AG09309 (cell line): Measurements from ENCODE around the gene CFAP58.

Experiments used
- DNase-seq: peaks from one replicate; pipeline ENCODE4 v3.0.0-alpha.2; 2010; ENCODE audit warnings: low read depth
- H3K4me3 ChIP-seq: 2 replicates; pipeline ENCODE4 v1.5.1; 2011; ENCODE audit warnings: mild to moderate bottlenecking, low read depth, low read length, moderate library complexity; ENCODE audit not compliant: control insufficient read depth
- CTCF ChIP-seq: IDR thresholded peaks from 2 replicates; pipeline ENCODE4 v1.5.1; 2011; ENCODE audit warnings: mild to moderate bottlenecking, low read depth, low read length, inconsistent platforms; ENCODE audit not compliant: insufficient read depth, control insufficient read depth; ENCODE audit errors: missing control alignments

The CFAP58 gene

GRCh38 chr10:104308439-104308903, 45.2 kb upstream of the CFAP58 start:
- H3K4me3 ChIP-seq, result no peak overlapping the region
- TF ChIP-seq CTCF, result no peak
- DNase-seq, result no peak

DNA sequence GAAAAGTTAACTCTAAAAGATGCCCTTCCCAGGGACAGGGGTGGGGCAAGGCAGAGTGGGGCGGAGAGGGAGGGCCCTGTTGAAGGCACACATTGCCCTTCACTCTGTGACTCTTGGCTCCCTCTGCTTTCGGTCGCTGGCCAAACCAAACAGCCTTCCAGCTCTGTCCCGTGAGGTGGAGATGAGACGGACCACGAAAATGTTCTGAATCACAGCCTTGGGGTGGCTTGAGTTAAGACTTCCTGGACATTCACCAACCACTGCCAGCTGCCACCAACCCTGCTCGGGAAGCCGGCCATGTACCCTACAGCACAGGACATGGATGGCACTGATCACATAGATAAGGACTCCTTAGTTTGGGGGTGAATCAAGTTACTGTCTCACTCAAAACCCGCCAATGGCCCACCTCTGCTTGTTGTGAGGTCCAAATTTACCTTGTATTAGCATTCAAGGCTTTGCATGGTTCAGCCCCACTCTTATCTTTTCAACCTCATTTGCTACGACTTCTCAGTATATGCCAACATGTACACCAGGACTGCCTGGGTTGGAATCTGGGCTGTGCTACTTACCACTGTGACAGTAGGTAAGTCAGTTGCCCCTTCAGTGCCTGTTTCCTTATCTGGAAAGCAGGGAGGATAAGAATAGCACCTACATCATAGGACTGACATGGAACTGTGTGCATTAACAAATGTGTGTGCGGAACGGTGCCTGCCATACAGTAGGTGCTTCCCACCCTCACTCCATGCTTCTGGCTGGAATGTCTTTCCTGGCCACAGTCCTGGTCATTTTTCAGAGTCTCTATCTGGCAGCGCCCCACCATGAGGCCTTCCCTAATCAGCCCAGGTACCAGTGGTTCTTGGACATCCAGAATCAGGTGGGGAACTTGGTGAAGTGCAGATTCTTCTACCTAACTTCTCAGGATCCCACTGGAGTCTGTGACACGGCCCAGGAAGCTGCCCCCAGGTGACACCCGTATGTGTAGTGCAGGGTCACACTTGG, 43.4 kb upstream of the CFAP58 start:
- TF ChIP-seq CTCF, result no peak
- peak; percentile 60 for DNase-seq
- no peak overlapping the region for H3K4me3 ChIP-seq

DNA sequence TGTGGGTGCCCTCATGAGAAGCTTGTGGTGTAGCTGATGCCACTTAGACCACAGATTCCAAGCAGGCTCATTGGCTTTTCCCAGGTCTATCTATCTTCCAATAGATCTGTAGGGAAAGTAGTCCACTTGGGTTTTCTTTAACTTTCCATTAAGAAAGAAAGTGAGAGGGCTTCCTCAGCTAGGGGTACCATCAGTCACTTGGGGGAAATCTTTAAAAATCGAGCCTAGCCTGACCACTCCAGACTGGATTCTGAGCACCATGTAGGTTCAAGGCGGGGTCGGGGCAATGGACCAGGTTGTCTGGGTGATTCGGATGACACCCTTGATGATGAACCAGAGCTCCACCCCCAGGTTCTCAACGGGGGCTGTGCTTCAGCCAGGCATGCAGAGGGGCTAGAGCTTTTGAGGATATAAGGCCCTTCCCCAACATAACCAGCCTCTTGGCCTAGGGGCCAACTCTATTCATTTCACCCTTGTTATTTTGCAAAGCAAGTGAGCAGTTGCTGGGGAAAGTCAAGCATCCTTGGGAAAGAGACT, 42.4 kb upstream of the CFAP58 start:
- no peak overlapping the region for H3K4me3 ChIP-seq
- DNase-seq, result no peak
- TF ChIP-seq CTCF, result no peak

GRCh38 chr10:104314591-104315485, 38.8 kb upstream of the CFAP58 start:
- H3K4me3 ChIP-seq, result no peak overlapping the region
- no peak for TF ChIP-seq CTCF
- DNase-seq, result no peak

GRCh38 chr10:104315486-104315921, 38.1 kb upstream of the CFAP58 start:
- TF ChIP-seq CTCF, result no peak
- no peak for DNase-seq
- no peak overlapping the region for H3K4me3 ChIP-seq
